Lung (tissue), 12 donors: ENCODE results near the gene UBB. TPM values are rescaled to one million over a fixed set of nuclear protein-coding genes. Genes with fewer than 3 reads are reported as not detected.

ENCODE experiments used
- ATAC-seq: fragments of 200-7000 bp; cut with Tn5 transposase; one replicate; pipeline ENCODE4 v1.9.1; 2020; ENCODE audit warnings: moderate number of reproducible peaks; ENCODE audit not compliant: insufficient read depth, low FRiP score
- DNase-seq, 3 donors: peaks; one replicate each; pipeline ENCODE4 v3.0.0-alpha.2; 2013 to 2017
- H3K27ac ChIP-seq, 2 donors: one replicate each; pipeline ENCODE4 v1.5.1; 2013; ENCODE audit warnings: mild to moderate bottlenecking in 2 of 2, moderate library complexity in 2 of 2, control low read depth in 1 of 2, inconsistent platforms in 1 of 2, low read depth in 1 of 2, low read length in 1 of 2
- H3K27me3 ChIP-seq, 3 donors: one replicate each; pipeline ENCODE4 v1.5.1; 2013; ENCODE audit warnings: low read length in 2 of 3; ENCODE audit not compliant: control insufficient read depth in 3 of 3, insufficient read depth in 3 of 3
- H3K36me3 ChIP-seq, 4 donors: one replicate each; pipeline ENCODE4 v1.5.1; 2013; ENCODE audit warnings: low read length in 4 of 4, mild to moderate bottlenecking in 1 of 4, moderate library complexity in 1 of 4; ENCODE audit not compliant: control insufficient read depth in 4 of 4, insufficient read depth in 4 of 4
- H3K4me1 ChIP-seq, 5 donors: one replicate each; pipeline ENCODE4 v1.5.1; 2013; ENCODE audit warnings: low read length in 5 of 5, mild to moderate bottlenecking in 2 of 5, moderate library complexity in 1 of 5; ENCODE audit not compliant: control insufficient read depth in 5 of 5, insufficient read depth in 5 of 5
- H3K4me3 ChIP-seq: one replicate; pipeline ENCODE4 v1.5.1; 2013; ENCODE audit warnings: mild to moderate bottlenecking, control low read depth, moderate library complexity
- H3K9ac ChIP-seq, 2 donors: one replicate each; pipeline ENCODE4 v1.5.1; 2013; ENCODE audit warnings: low read length in 2 of 2, control low read depth in 1 of 2; ENCODE audit not compliant: insufficient read depth in 1 of 2
- H3K9me3 ChIP-seq, 4 donors: one replicate each; pipeline ENCODE4 v1.5.1; 2013; ENCODE audit warnings: low read length in 3 of 4, mild to moderate bottlenecking in 1 of 4, moderate library complexity in 1 of 4; ENCODE audit not compliant: control insufficient read depth in 4 of 4, insufficient read depth in 3 of 4
- WGBS, 2 donors: extraction: QIAGEN DNeasy Blood & Tissue Kit; methylation state at CpG; one replicate each; pipeline ENCODE4 v1.1.7; 2013; 5-methylcytosine and 5-hydroxymethylcytosine counted together
- polyA plus RNA-seq, 2 donors: library from polyadenylated mRNA; stranded (reverse); fragments of 200-250 nt; gene quantifications; one replicate each; pipeline ENCODE4 v1.2.1, GENCODE V29; 2013
- total RNA-seq, 2 donors: library from RNA; depleted of rRNA in 1 of 2; stranded (reverse); fragments of >200 nt in 1 of 2; gene quantifications; one replicate each; pipeline ENCODE4 v1.2.1, GENCODE V29; 2014 to 2021
- TF ChIP-seq, protein P1 (sequence below): IDR thresholded peaks from 2 replicates; pipeline ENCODE4 v1.5.1; 2012; ENCODE audit warnings: mild to moderate bottlenecking; ENCODE audit errors: control extremely low read depth, extremely low read depth
- donor health status: control.
- donor health status: control.
- donor health status: Bipolar disorder and iron deficiency.
- donor health status: healthy.
- donor health status: DM: yes; HTN: yes; CAD: no.

The UBB gene
- total and polyA plus RNA-seq, 4 donors = 602 to 1,870 (median 1,244) TPM

DNA sequence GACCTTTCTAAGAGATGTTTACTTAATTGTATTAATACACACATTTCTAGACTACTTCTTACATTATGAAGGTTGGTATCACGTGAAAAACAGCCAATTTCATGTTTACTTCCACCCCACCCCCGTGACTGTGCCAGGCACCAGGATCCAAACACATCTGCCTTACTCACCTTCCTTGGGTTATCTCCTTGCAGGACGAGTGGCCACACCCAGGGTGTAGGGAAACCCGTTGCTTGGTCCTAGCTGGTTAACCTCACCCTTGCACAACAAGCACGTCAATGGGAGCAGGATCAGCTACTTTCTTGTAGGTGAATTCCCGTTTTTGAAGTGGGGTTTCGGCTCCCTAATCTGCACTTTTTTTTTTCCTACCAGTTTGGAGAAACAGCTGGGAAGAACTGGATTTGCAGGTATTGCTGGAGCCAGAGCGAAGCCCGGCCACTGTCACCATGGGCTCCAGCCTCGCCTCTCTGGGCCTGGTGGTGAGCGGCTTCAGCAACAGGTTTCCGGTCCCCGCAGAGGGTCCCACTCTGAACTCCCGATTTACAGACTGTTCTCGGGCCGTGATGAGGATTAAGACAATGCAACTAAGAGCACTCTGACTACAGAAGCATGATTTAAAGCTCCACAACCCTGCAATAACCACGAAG is 2.1 kb upstream of the UBB start:
- DNase-seq = peak in 1 of 3 donors; percentile 43
- ATAC-seq = no peak
- Histone ChIP-seq H3K36me3 (peaks cover 1 to 17% (median 8%) of the 10 kb centered on the region in 4 donors), H3K4me1 (peaks cover 1 to 25% (median 16%) of the 10 kb centered on the region in 5 donors), H3K9me3 (no peaks in the 10 kb centered on the region), H3K9ac (no peak overlapping the region), H3K4me3 (no peak overlapping the region), H3K27ac (peak overlapping the region in 1 of 2 donors; percentile 58), H3K27me3 (no peaks in the 10 kb centered on the region)
- TF ChIP-seq, protein P1, sequence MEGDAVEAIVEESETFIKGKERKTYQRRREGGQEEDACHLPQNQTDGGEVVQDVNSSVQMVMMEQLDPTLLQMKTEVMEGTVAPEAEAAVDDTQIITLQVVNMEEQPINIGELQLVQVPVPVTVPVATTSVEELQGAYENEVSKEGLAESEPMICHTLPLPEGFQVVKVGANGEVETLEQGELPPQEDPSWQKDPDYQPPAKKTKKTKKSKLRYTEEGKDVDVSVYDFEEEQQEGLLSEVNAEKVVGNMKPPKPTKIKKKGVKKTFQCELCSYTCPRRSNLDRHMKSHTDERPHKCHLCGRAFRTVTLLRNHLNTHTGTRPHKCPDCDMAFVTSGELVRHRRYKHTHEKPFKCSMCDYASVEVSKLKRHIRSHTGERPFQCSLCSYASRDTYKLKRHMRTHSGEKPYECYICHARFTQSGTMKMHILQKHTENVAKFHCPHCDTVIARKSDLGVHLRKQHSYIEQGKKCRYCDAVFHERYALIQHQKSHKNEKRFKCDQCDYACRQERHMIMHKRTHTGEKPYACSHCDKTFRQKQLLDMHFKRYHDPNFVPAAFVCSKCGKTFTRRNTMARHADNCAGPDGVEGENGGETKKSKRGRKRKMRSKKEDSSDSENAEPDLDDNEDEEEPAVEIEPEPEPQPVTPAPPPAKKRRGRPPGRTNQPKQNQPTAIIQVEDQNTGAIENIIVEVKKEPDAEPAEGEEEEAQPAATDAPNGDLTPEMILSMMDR = no peak
- WGBS, 2 donors = 63 to 71% methylated on average over 17 of the region's 17 CpGs

DNA sequence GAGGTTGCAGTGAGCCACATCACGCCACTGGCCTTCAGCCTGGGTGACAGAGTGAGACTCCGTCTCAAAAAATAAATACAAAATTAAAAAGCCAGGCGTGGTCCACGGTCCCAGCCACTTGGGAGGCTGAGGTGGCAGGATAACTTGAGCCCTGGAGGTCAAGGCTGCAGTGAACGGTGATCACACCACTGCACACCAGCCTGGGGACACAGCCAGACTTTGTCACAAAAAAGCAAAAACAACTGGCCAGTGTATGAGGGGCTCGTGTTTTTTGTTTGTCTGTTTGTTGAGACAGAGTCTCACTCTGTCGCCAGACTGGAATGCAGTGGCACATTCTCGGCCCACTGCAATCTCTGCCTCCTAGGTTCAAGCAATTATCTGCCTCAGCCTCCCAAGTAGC is 1.2 kb upstream of the UBB start:
- TF ChIP-seq, protein P1 = no peak
- peak in 1 of 3 donors; percentile 21 for DNase-seq
- 86 to 92% methylated on average over 8 of the region's 8 CpGs for WGBS, 2 donors

DNA sequence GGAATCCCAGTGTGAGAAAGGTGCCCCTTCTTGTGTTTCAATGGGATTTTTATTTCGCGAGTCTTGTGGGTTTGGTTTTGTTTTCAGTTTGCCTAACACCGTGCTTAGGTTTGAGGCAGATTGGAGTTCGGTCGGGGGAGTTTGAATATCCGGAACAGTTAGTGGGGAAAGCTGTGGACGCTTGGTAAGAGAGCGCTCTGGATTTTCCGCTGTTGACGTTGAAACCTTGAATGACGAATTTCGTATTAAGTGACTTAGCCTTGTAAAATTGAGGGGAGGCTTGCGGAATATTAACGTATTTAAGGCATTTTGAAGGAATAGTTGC is 567 bp downstream of the UBB start:
- TF ChIP-seq, protein P1 = no peak
- peak overlapping the region; percentile 72 to 82 for H3K9ac ChIP-seq
- peak overlapping the region; percentile 53 for H3K4me3 ChIP-seq
- H3K4me1 ChIP-seq = peaks cover 1 to 32% (median 13%) of the 10 kb centered on the region in 5 donors
- H3K36me3 ChIP-seq = peaks cover 1 to 23% (median 10%) of the 10 kb centered on the region in 4 donors
- H3K27ac ChIP-seq = peak overlapping the region; percentile 82 to 92
- H3K27me3 ChIP-seq = no peaks in the 10 kb centered on the region
- no peak for DNase-seq
- WGBS, 2 donors = 1% methylated on average over 14 of the region's 14 CpGs
- no peaks in the 10 kb centered on the region for H3K9me3 ChIP-seq
- ATAC-seq = no peak

More for the DNA sequence above, 1.2 kb upstream of the UBB start:
- H3K27ac ChIP-seq = peak overlapping the region in 1 of 2 donors; percentile 65
- no peaks in the 10 kb centered on the region for H3K9me3 ChIP-seq
- H3K9ac ChIP-seq = no peak overlapping the region
- peaks cover 1 to 32% (median 13%) of the 10 kb centered on the region in 5 donors for H3K4me1 ChIP-seq
- ATAC-seq = no peak
- H3K36me3 ChIP-seq = peaks cover 1 to 23% (median 10%) of the 10 kb centered on the region in 4 donors
- H3K27me3 ChIP-seq = no peaks in the 10 kb centered on the region
- no peak overlapping the region for H3K4me3 ChIP-seq

DNA sequence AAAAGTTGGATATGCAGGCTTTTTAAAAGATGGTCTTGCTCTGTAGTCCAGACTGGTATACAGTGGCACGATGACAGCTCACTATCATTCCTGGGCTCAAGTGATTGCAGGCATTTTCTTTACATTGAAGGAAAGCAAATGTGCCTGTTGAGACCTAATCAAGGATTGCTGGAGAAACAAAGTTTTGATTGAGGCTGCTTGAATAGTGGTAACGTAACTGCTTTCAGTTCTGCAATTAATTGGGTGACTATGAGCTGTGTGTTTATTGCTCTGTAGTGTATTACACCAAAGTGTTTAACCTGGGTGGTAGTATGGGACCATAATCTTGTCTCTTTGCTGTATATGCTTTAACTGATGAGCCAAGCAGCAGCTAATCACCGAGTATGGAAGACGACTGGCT is 2.3 kb downstream of the UBB start:
- WGBS, 2 donors = 51 to 66% methylated on average over 4 of the region's 4 CpGs
- ATAC-seq (no peak), DNase-seq (no peak)
- no peaks in the 10 kb centered on the region for H3K27me3 ChIP-seq
- no peaks in the 10 kb centered on the region for H3K9me3 ChIP-seq
- H3K9ac ChIP-seq = no peak overlapping the region
- peak overlapping the region in 1 of 2 donors; percentile 5 for H3K27ac ChIP-seq
- peaks cover 1 to 28% (median 13%) of the 10 kb centered on the region in 5 donors for H3K4me1 ChIP-seq
- H3K4me3 ChIP-seq = no peak overlapping the region
- TF ChIP-seq, protein P1 = no peak
- peaks cover 1 to 23% (median 10%) of the 10 kb centered on the region in 4 donors for H3K36me3 ChIP-seq
